Measurements from ENCODE around the gene PDCL2. TPM values are rescaled to one million over a fixed set of nuclear protein-coding genes. Genes with fewer than 3 reads are reported as not detected.
"Not testable (repeated sequence)": the region's sequence is repeated elsewhere in the genome, so short reads cannot be mapped to it uniquely, and the experiment has no call there.

The PDCL2 gene
- polyA plus RNA-seq, 1 donor from 2014 or later = not detected

- Histone ChIP-seq H2AFZ (ENCODE audit: low read depth, low read length) (no peak overlapping the region), H3K27me3 (ENCODE audit: insufficient read depth, low read depth, low read length) (no peaks in the 10 kb centered on the region), H3K9ac (ENCODE audit: low read length) (no peak overlapping the region), H3F3A (ENCODE audit: insufficient read depth, low read length, poor library complexity, severe bottlenecking) (no peaks in the 10 kb centered on the region), H3K4me2 (ENCODE audit: low read length) (no peak overlapping the region), H3K9me3 (ENCODE audit: low read length) (no peaks in the 10 kb centered on the region), H3K79me2 (replicated peaks; ENCODE audit: insufficient read depth, low read length) (no peaks in the 10 kb centered on the region), H3K9me2 (ENCODE audit: insufficient read depth, low read length) (no peaks in the 10 kb centered on the region), H3K36me3 (ENCODE audit: insufficient read depth, low read length) (no peaks in the 10 kb centered on the region), H3K27ac (ENCODE audit: low read length) (no peak overlapping the region), H3K4me3 (ENCODE audit: low read length) (no peak overlapping the region), H4K20me1 (ENCODE audit: insufficient read depth) (no peaks in the 10 kb centered on the region)
- TF ChIP-seq REST (IDR thresholded peaks at IDR 0.05; ENCODE audit: borderline replicate concordance) (no peak), EP300 (conservative IDR thresholded peaks at IDR 0.05; ENCODE audit: poor library complexity, severe bottlenecking) (no peak), MXI1 (conservative IDR thresholded peaks at IDR 0.05; ENCODE audit: poor library complexity, severe bottlenecking) (no peak), CTCF (IDR thresholded peaks at IDR 0.05; ENCODE audit: poor library complexity, severe bottlenecking) (no peak), TAF1 (IDR thresholded peaks at IDR 0.05; ENCODE audit: low read depth) (no peak), SMC3 (conservative IDR thresholded peaks at IDR 0.05; ENCODE audit: poor library complexity) (no peak), EZH2 (IDR thresholded peaks at IDR 0.05; ENCODE audit: borderline replicate concordance, insufficient read depth, low read length, poor library complexity, severe bottlenecking) (no peak), RAD21 (conservative IDR thresholded peaks at IDR 0.05) (no peak), POLR2AphosphoS5 (IDR thresholded peaks at IDR 0.05) (no peak)
Measured at GRCh38 chr4:55625835-55626234, 33.8 kb upstream of the PDCL2 start.

DNA sequence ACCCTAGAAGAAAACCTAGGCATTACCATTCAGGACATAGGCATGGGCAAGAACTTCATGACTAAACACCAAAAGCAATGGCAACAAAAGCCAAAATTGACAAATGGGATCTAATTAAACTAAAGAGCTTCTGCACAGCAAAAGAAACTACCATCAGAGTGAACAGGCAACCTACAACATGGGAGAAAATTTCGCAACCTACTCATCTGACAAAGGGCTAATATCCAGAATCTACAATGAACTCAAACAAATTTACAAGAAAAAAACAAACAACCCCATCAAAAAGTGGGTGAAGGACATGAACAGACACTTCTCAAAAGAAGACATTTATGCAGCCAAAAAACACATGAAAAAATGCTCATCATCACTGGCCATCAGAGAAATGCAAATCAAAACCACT is 32.0 kb upstream of the PDCL2 start:
- not testable (repeated sequence) for H3F3A ChIP-seq (ENCODE audit: insufficient read depth, low read length, poor library complexity, severe bottlenecking); H4K20me1 ChIP-seq (ENCODE audit: insufficient read depth); H3K9ac ChIP-seq (ENCODE audit: low read length); H3K4me2 ChIP-seq (ENCODE audit: low read length); H2AFZ ChIP-seq (ENCODE audit: low read depth, low read length); H3K9me2 ChIP-seq (ENCODE audit: insufficient read depth, low read length); H3K27ac ChIP-seq (ENCODE audit: low read length); H3K9me3 ChIP-seq (ENCODE audit: low read length); H3K27me3 ChIP-seq (ENCODE audit: insufficient read depth, low read depth, low read length); H3K79me2 ChIP-seq (replicated peaks; ENCODE audit: insufficient read depth, low read length); H3K4me3 ChIP-seq (ENCODE audit: low read length); H3K36me3 ChIP-seq (ENCODE audit: insufficient read depth, low read length)

GRCh38 chr4:55618546-55619143 is 26.6 kb upstream of the PDCL2 start:
- H2AFZ ChIP-seq (ENCODE audit: low read depth, low read length) = no peak overlapping the region
- H3K4me3 ChIP-seq (ENCODE audit: low read length) = no peak overlapping the region
- H3K4me2 ChIP-seq (ENCODE audit: low read length) = no peak overlapping the region
- H3K9me2 ChIP-seq (ENCODE audit: insufficient read depth, low read length) = no peaks in the 10 kb centered on the region
- H3K36me3 ChIP-seq (ENCODE audit: insufficient read depth, low read length) = no peaks in the 10 kb centered on the region
- no peaks in the 10 kb centered on the region for H3F3A ChIP-seq (ENCODE audit: insufficient read depth, low read length, poor library complexity, severe bottlenecking)
- H3K9me3 ChIP-seq (ENCODE audit: low read length) = no peaks in the 10 kb centered on the region
- no peaks in the 10 kb centered on the region for H4K20me1 ChIP-seq (ENCODE audit: insufficient read depth)
- no peak overlapping the region for H3K27ac ChIP-seq (ENCODE audit: low read length)
- H3K9ac ChIP-seq (ENCODE audit: low read length) = no peak overlapping the region
- no peaks in the 10 kb centered on the region for H3K27me3 ChIP-seq (ENCODE audit: insufficient read depth, low read depth, low read length)
- TF ChIP-seq SMC3 (conservative IDR thresholded peaks at IDR 0.05; ENCODE audit: poor library complexity) (no peak), TAF1 (IDR thresholded peaks at IDR 0.05; ENCODE audit: low read depth) (no peak)
- no peaks in the 10 kb centered on the region for H3K79me2 ChIP-seq (replicated peaks; ENCODE audit: insufficient read depth, low read length)

Measured in neural cell (in vitro differentiated cells).